ENCODE results near the gene FIGN. TPM values are rescaled to one million over a fixed set of nuclear protein-coding genes. Genes with fewer than 3 reads are reported as not detected.

FIGN gene
- total RNA-seq, 3 donors from 2014 or later (not counting 1 experiment from before 2014, with no cell fraction given), result not detected

DNA sequence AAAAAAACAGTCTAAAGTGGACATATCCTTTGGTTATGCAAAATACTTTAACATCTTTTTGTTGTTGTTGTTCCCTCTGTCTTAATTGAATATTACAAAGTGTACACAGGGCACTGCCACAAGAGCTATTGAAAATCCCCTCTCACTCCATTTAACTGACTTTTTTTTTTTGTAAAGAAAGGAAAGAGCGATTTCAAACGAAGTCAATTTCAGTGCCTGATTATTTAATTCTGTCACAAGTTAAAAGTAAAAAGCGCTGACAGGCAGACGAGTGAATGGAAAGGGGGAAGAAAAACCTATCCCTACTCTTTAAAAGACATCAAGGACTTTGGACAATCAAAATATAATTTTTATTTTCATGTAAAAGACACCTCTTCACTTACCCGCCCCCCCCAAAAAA is 1.9 kb downstream of the FIGN start:
- peaks cover 8% of the 10 kb centered on the region for H3K27me3 ChIP-seq (ENCODE audit: control insufficient read depth, insufficient read depth, low read length)
- Mint-ChIP-seq H3K9me3 (peaks cover 3% of the 10 kb centered on the region in 2 donors), H3K4me3 (no peak overlapping the region), H3K27ac (no peak overlapping the region), H3K36me3 (peaks cover 9% of the 10 kb centered on the region), H3K4me1 (no peaks in the 10 kb centered on the region), H3K27me3 (ENCODE audit: low read depth in 2 of 2) (peaks cover 5 to 24% of the 10 kb centered on the region in 2 donors)
- DNase-seq (no peak), ATAC-seq (no peak)
- H3K36me3 ChIP-seq (ENCODE audit: control insufficient read depth, insufficient read depth, low read length), result no peaks in the 10 kb centered on the region
- H3K4me1 ChIP-seq (ENCODE audit: control insufficient read depth, insufficient read depth, low read length), result no peaks in the 10 kb centered on the region
- TF ChIP-seq CTCF (IDR thresholded peaks at IDR 0.05), result no peak
- intact Hi-C loops (cut with micrococcal nuclease), result no loop called here
- H3K9me3 ChIP-seq (ENCODE audit: control insufficient read depth, insufficient read depth, low read length), result no peaks in the 10 kb centered on the region
- WGBS (ENCODE audit: insufficient coverage), result 44% methylated on average over 3 of the region's 5 CpGs
- H3K27ac ChIP-seq (ENCODE audit: low read length), result no peak overlapping the region
- no peak overlapping the region for H3K4me3 ChIP-seq (ENCODE audit: low read length)

DNA sequence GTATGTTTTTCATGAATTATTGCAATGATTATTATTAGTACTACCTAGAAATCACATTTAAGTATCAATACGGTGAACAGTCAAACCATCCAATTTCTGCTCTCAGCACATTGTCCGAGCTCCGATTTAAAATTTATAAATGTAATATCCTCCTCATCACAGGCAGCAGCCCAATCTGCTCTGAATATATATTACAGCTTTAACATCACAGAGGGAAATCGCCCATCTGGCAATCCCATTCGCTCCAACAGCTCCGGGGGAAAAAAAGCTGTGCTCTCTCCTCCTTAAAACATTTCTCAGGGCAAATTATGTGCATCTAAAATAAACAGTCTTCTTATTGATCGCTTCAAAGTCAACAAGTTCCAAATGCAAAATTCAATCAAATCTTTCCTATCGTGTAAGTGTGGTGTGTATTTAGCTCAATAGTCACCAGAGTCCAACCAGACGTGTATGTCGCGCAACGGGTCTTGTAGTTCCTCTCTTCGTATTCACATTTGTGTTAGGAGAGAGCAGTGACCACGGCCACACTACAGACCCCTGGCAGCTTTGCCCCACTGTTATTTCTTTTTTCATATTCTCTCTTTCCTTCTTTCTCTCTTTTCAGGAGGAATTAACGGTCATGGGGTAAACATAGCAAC is 2.4 kb downstream of the FIGN start:
- H3K4me3 ChIP-seq (ENCODE audit: low read length), result no peak overlapping the region
- peaks cover 5 to 24% of the 10 kb centered on the region in 2 donors for H3K27me3 Mint-ChIP-seq (ENCODE audit: low read depth in 2 of 2)
- no peak overlapping the region for H3K27ac ChIP-seq (ENCODE audit: low read length)
- H3K9me3 Mint-ChIP-seq, result peaks cover 3% of the 10 kb centered on the region in 2 donors
- H3K4me3 Mint-ChIP-seq, result no peak overlapping the region
- ATAC-seq (no peak), DNase-seq (no peak)
- H3K27me3 ChIP-seq (ENCODE audit: control insufficient read depth, insufficient read depth, low read length), result peaks cover 8% of the 10 kb centered on the region
- no peaks in the 10 kb centered on the region for H3K4me1 Mint-ChIP-seq
- H3K36me3 ChIP-seq (ENCODE audit: control insufficient read depth, insufficient read depth, low read length), result no peaks in the 10 kb centered on the region
- WGBS (ENCODE audit: insufficient coverage), result 78% methylated on average over 14 of the region's 15 CpGs
- no peaks in the 10 kb centered on the region for H3K9me3 ChIP-seq (ENCODE audit: control insufficient read depth, insufficient read depth, low read length)
- no peak overlapping the region for H3K27ac Mint-ChIP-seq
- intact Hi-C loops (cut with micrococcal nuclease), result no loop called here
- TF ChIP-seq CTCF (IDR thresholded peaks at IDR 0.05), result no peak
- no peaks in the 10 kb centered on the region for H3K4me1 ChIP-seq (ENCODE audit: control insufficient read depth, insufficient read depth, low read length)
- peaks cover 9% of the 10 kb centered on the region for H3K36me3 Mint-ChIP-seq

DNA sequence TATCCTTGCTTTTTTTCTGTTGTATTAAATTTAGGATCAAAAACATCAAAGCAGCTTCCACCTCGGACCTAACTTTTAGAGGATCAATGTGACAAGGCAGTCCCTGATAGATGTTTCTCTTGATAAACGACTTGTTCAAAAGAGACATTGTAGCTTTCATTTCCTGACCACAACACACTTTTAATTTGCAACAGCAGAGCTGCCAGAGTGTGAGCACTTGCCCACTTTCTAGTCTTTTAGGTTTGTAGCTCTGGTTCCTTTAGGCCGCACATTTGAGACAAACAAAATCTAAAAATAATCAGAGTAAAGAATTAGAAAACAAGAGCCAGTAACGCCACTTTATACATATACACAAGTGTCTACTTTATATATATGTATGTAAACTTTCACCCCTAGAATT is 3.1 kb downstream of the FIGN start:
- Mint-ChIP-seq H3K27ac (no peak overlapping the region), H3K4me1 (no peaks in the 10 kb centered on the region), H3K4me3 (no peak overlapping the region), H3K27me3 (ENCODE audit: low read depth in 2 of 2) (peaks cover 5 to 24% of the 10 kb centered on the region in 2 donors), H3K9me3 (peaks cover 3% of the 10 kb centered on the region in 2 donors), H3K36me3 (peaks cover 9% of the 10 kb centered on the region)
- no peaks in the 10 kb centered on the region for H3K9me3 ChIP-seq (ENCODE audit: control insufficient read depth, insufficient read depth, low read length)
- no peaks in the 10 kb centered on the region for H3K36me3 ChIP-seq (ENCODE audit: control insufficient read depth, insufficient read depth, low read length)
- WGBS (ENCODE audit: insufficient coverage), result 55% methylated on average over 3 of the region's 4 CpGs
- H3K27ac ChIP-seq (ENCODE audit: low read length), result no peak overlapping the region
- H3K4me3 ChIP-seq (ENCODE audit: low read length), result no peak overlapping the region
- ATAC-seq, result no peak
- H3K4me1 ChIP-seq (ENCODE audit: control insufficient read depth, insufficient read depth, low read length), result no peaks in the 10 kb centered on the region
- H3K27me3 ChIP-seq (ENCODE audit: control insufficient read depth, insufficient read depth, low read length), result peaks cover 8% of the 10 kb centered on the region
- no peak for DNase-seq
- intact Hi-C loops (cut with micrococcal nuclease), result no loop called here
- no peak for TF ChIP-seq CTCF (IDR thresholded peaks at IDR 0.05)

DNA sequence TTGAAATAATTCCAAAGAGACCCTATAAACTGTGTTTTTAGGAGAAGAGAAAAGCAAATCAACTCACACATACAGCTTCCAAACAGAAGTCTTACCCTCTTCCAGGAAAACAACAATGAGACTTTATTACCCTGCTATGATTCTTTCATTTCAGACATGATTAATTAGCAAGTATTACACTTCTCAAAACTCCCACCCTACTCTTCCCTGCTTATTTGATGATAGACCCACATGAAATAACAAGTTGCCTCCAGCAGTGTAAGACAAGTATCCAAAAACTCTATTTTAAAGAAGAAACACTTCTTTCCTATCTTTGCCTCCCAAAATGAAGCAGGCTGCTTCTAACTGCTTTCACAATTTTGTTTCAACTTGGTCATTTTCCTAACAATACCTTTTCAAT is 4.1 kb downstream of the FIGN start:
- H3K4me1 Mint-ChIP-seq, result no peaks in the 10 kb centered on the region
- intact Hi-C loops (cut with micrococcal nuclease), result no loop called here
- H3K36me3 ChIP-seq (ENCODE audit: control insufficient read depth, insufficient read depth, low read length), result no peaks in the 10 kb centered on the region
- H3K4me3 ChIP-seq (ENCODE audit: low read length), result no peak overlapping the region
- no peaks in the 10 kb centered on the region for H3K4me1 ChIP-seq (ENCODE audit: control insufficient read depth, insufficient read depth, low read length)
- peaks cover 5 to 17% of the 10 kb centered on the region in 2 donors for H3K27me3 Mint-ChIP-seq (ENCODE audit: low read depth in 2 of 2)
- H3K4me3 Mint-ChIP-seq, result no peak overlapping the region
- H3K27me3 ChIP-seq (ENCODE audit: control insufficient read depth, insufficient read depth, low read length), result no peaks in the 10 kb centered on the region
- H3K27ac Mint-ChIP-seq, result no peak overlapping the region
- H3K9me3 ChIP-seq (ENCODE audit: control insufficient read depth, insufficient read depth, low read length), result no peaks in the 10 kb centered on the region
- H3K27ac ChIP-seq (ENCODE audit: low read length), result no peak overlapping the region
- peaks cover 3 to 6% of the 10 kb centered on the region in 2 donors for H3K9me3 Mint-ChIP-seq
- H3K36me3 Mint-ChIP-seq, result peaks cover 9% of the 10 kb centered on the region
- no peak for DNase-seq
- ATAC-seq, result no peak
- TF ChIP-seq CTCF (IDR thresholded peaks at IDR 0.05), result no peak

Measured in natural killer cell (primary cell).